Stimulated activated naive CD8-positive, alpha-beta T cell treated with anti-CD3 and anti-CD28 coated beads, Interleukin-15, Interleukin-2, amounts not matched to agents 100 ng/mL and 50 ng/mL, for 24 hours (primary cell): ENCODE data around the gene WDPCP.
"Not testable (repeated sequence)": the region's sequence is repeated elsewhere in the genome, so short reads cannot be mapped to it uniquely, and the experiment has no call there.

Experiments
- H3K27ac Mint-ChIP-seq: one replicate; pipeline ENCODE4 v1.8.0; 2021; ENCODE audit warnings: mild to moderate bottlenecking, mixed read lengths
- H3K27me3 Mint-ChIP-seq: one replicate; pipeline ENCODE4 v1.8.0; 2021; ENCODE audit warnings: mixed read lengths
- H3K36me3 Mint-ChIP-seq: one replicate; pipeline ENCODE4 v1.8.0; 2021; ENCODE audit warnings: low read depth, mixed read lengths
- H3K4me1 Mint-ChIP-seq: one replicate; pipeline ENCODE4 v1.8.0; 2021; ENCODE audit warnings: low read depth, mixed read lengths
- H3K4me3 Mint-ChIP-seq: one replicate; pipeline ENCODE4 v1.8.0; 2021; ENCODE audit warnings: mild to moderate bottlenecking, mixed read lengths
- H3K9me3 Mint-ChIP-seq: one replicate; pipeline ENCODE4 v1.8.0; 2021; ENCODE audit warnings: mixed read lengths

WDPCP gene

GRCh38 chr2:63186331-63186730, 401.9 kb downstream of the WDPCP start:
- Mint-ChIP-seq H3K4me3 (no peak overlapping the region), H3K9me3 (peaks cover 47% of the 10 kb centered on the region), H3K27me3 (no peaks in the 10 kb centered on the region), H3K36me3 (peaks cover 42% of the 10 kb centered on the region), H3K4me1 (no peaks in the 10 kb centered on the region), H3K27ac (no peak overlapping the region)

GRCh38 chr2:63163161-63163820, 425.0 kb downstream of the WDPCP start:
- Mint-ChIP-seq H3K4me1 (no peaks in the 10 kb centered on the region), H3K27ac (no peak overlapping the region), H3K27me3 (no peaks in the 10 kb centered on the region), H3K4me3 (no peak overlapping the region), H3K9me3 (peaks cover 12% of the 10 kb centered on the region), H3K36me3 (peaks cover 13% of the 10 kb centered on the region)

DNA sequence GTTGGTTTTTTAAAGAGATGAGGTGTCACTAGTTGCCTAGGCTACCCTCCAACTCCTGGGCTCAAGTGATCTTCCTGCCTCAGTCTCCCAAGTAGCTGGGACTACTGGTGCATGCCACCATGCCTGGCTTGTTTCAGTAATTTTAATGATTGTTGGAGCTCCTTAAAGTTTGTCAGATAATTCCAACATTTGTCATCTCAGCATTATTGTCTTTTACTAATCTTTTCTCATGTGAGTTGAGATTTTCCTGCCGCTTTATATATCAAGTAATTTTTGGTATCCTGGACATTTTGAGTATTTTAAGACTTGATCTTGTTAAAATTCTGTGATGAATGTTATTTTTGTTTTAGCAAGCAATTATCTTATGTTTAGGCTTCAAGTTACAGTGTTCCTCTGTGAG, 429.0 kb downstream of the WDPCP start:
- Mint-ChIP-seq H3K9me3 (peaks cover 2% of the 10 kb centered on the region), H3K27ac (no peak overlapping the region), H3K4me3 (no peak overlapping the region), H3K27me3 (no peaks in the 10 kb centered on the region), H3K4me1 (no peaks in the 10 kb centered on the region), H3K36me3 (no peaks in the 10 kb centered on the region)

DNA sequence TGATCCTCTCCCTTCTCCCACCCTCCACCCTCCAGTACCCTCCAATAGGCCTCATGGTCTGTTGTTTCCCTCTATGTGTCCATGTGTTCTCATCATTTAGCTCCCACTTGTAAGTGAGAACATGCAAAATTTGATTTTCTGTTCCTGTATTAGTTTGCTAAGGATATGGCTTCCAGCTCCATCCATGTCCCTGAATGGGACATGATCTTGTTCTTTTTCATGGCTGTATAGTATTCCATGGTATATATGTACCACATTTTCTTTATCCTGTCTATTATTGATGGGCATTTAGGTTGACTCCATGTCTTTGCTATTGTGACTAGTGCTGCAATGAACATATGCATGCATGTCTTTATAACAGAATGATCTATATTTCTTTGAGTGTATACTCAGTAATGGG, 451.6 kb downstream of the WDPCP start:
- H3K27me3 Mint-ChIP-seq, H3K4me1 Mint-ChIP-seq, H3K27ac Mint-ChIP-seq, H3K4me3 Mint-ChIP-seq: not testable (repeated sequence)
- Mint-ChIP-seq H3K36me3 (peaks cover 25% of the 10 kb centered on the region), H3K9me3 (peaks cover 50% of the 10 kb centered on the region)

DNA sequence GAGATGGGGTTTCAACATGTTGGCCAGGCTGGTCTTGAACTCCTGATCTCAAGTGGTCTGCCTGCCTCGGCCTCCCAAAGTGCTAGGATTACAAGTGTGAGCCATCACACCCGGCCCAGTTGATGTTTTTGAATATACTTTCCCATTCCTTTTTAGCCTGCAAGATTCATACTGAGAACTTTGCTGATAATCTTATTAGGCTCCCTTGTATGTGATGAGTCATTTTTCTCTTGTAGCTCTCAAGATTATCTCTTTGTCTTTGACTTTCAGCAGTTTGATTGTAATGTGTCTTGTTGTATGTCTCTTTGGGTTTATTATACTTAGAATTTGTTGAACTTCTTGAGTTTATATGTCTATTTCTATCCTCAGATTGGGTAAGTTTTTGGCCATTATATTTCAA, 456.3 kb downstream of the WDPCP start:
- Mint-ChIP-seq H3K27ac (no peak overlapping the region), H3K27me3 (no peaks in the 10 kb centered on the region), H3K4me3 (no peak overlapping the region), H3K4me1 (no peaks in the 10 kb centered on the region), H3K9me3 (peaks cover 37% of the 10 kb centered on the region), H3K36me3 (peaks cover 19% of the 10 kb centered on the region)

DNA sequence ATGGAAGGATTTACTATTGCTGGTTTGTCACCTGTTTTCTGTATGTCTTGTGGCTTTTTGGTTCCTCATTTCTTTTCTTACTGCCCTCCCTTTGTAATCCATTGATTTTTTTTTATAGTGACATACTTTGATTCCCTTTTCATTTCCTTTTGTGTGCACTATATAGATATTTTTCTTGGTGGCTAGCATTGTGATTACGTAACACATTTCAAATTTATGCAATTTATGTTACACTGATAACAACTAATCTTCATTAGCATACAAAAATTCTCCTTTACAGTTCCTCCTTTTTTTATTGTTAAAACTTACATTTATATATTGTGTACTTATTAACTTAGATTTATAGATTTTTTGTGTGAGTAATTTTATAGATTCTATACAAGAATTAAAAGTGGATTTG, 457.1 kb downstream of the WDPCP start:
- H3K4me1 Mint-ChIP-seq: no peaks in the 10 kb centered on the region
- no peak overlapping the region for H3K4me3 Mint-ChIP-seq
- H3K27me3 Mint-ChIP-seq: no peaks in the 10 kb centered on the region
- H3K9me3 Mint-ChIP-seq: peaks cover 32% of the 10 kb centered on the region
- H3K27ac Mint-ChIP-seq: no peak overlapping the region
- peaks cover 19% of the 10 kb centered on the region for H3K36me3 Mint-ChIP-seq

DNA sequence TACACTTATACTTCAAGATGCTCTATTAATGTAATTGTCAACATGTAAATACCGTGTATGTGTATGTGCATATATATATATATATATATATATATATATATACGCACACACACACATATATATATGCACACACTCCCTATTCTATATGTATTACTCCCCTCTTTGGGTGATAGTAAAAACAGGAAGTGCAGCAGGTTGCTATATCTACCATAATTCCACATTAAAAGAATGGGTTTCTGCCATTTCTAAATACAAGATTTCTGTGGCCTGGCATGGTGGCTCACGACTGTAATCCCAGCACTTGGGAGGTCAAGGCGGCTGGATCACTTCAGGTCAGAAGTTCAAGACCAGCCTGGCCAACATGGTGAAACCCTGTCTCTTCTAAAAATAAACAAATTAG, 460.7 kb downstream of the WDPCP start:
- Mint-ChIP-seq H3K27ac (no peak overlapping the region), H3K4me1 (peaks cover 3% of the 10 kb centered on the region), H3K9me3 (peaks cover 26% of the 10 kb centered on the region), H3K27me3 (no peaks in the 10 kb centered on the region), H3K36me3 (peaks cover 12% of the 10 kb centered on the region), H3K4me3 (no peak overlapping the region)

GRCh38 chr2:63124850-63125249, 463.4 kb downstream of the WDPCP start:
- Mint-ChIP-seq H3K27ac (no peak overlapping the region), H3K27me3 (no peaks in the 10 kb centered on the region), H3K4me1 (peaks cover 3% of the 10 kb centered on the region), H3K4me3 (no peak overlapping the region), H3K36me3 (peaks cover 20% of the 10 kb centered on the region), H3K9me3 (peaks cover 12% of the 10 kb centered on the region)

GRCh38 chr2:63124218-63124617, 464.1 kb downstream of the WDPCP start:
- peaks cover 3% of the 10 kb centered on the region for H3K4me1 Mint-ChIP-seq
- no peaks in the 10 kb centered on the region for H3K27me3 Mint-ChIP-seq
- peaks cover 8% of the 10 kb centered on the region for H3K9me3 Mint-ChIP-seq
- no peak overlapping the region for H3K27ac Mint-ChIP-seq
- peaks cover 16% of the 10 kb centered on the region for H3K36me3 Mint-ChIP-seq
- H3K4me3 Mint-ChIP-seq: no peak overlapping the region

DNA sequence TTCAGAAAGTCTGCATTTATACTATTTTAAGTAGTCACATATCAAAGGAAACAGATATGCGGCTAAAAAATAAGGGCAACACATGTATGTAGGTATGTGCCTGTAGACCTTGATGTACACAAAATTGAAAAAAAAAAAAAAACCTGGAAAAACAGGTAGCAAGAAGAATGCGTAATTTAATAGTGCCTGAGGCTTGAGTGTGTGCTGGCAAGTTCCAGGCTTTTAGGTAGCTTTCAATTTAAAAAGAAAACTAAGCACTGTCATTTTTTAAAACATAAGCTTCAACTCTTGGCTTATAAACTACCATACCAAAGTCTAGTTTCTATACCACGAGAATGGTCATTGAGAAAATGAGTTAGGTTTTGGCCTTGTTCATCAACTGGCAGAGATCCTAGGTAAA, 465.4 kb downstream of the WDPCP start:
- Mint-ChIP-seq H3K27ac (no peak overlapping the region), H3K4me1 (peaks cover 3% of the 10 kb centered on the region), H3K4me3 (no peak overlapping the region), H3K9me3 (peaks cover 7% of the 10 kb centered on the region), H3K27me3 (no peaks in the 10 kb centered on the region), H3K36me3 (peaks cover 14% of the 10 kb centered on the region)

- peaks cover 3% of the 10 kb centered on the region for H3K4me1 Mint-ChIP-seq
- H3K9me3 Mint-ChIP-seq: peaks cover 19% of the 10 kb centered on the region
- peaks cover 14% of the 10 kb centered on the region for H3K36me3 Mint-ChIP-seq
- no peak overlapping the region for H3K27ac Mint-ChIP-seq
- H3K4me3 Mint-ChIP-seq: no peak overlapping the region
- no peaks in the 10 kb centered on the region for H3K27me3 Mint-ChIP-seq
These were observed 467.0 kb downstream of the WDPCP start for GRCh38 chr2:63121055-63121834.

GRCh38 chr2:63118821-63119220, 469.5 kb downstream of the WDPCP start:
- Mint-ChIP-seq H3K27ac (no peak overlapping the region), H3K4me3 (no peak overlapping the region), H3K27me3 (no peaks in the 10 kb centered on the region), H3K36me3 (peaks cover 14% of the 10 kb centered on the region), H3K9me3 (peaks cover 27% of the 10 kb centered on the region), H3K4me1 (no peaks in the 10 kb centered on the region)

DNA sequence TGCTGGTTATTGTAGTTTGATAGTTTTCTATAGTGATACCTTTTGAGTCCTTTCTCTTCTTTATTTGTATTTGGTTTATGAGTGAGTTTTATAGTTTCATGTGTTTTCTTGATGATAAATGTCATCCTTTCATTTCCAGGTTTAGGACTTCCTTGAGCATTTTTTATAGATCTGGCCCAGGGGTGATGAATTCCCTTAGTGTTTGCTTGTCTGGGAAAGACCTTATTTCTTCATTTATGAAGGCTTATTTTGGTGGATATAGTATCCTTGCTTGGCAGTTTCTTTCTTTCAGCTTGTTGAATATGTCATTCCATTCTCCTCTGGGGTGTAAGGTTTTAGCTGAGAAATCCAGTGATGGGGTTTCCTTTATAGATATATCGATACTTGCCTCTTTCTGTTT, 483.8 kb downstream of the WDPCP start:
- H3K36me3 Mint-ChIP-seq: peaks cover 5% of the 10 kb centered on the region
- peaks cover 6% of the 10 kb centered on the region for H3K27me3 Mint-ChIP-seq
- H3K4me3 Mint-ChIP-seq: no peak overlapping the region
- no peak overlapping the region for H3K27ac Mint-ChIP-seq
- no peaks in the 10 kb centered on the region for H3K4me1 Mint-ChIP-seq
- peaks cover 20% of the 10 kb centered on the region for H3K9me3 Mint-ChIP-seq

GRCh38 chr2:63101954-63102353, 486.3 kb downstream of the WDPCP start:
- Mint-ChIP-seq H3K27me3 (peaks cover 6% of the 10 kb centered on the region), H3K4me1 (no peaks in the 10 kb centered on the region), H3K36me3 (peaks cover 5% of the 10 kb centered on the region), H3K4me3 (no peak overlapping the region), H3K27ac (no peak overlapping the region), H3K9me3 (peaks cover 20% of the 10 kb centered on the region)

GRCh38 chr2:63099032-63099431, 489.2 kb downstream of the WDPCP start:
- Mint-ChIP-seq H3K9me3 (peaks cover 7% of the 10 kb centered on the region), H3K4me3 (no peak overlapping the region), H3K4me1 (no peaks in the 10 kb centered on the region), H3K36me3 (no peaks in the 10 kb centered on the region), H3K27ac (no peak overlapping the region), H3K27me3 (peaks cover 9% of the 10 kb centered on the region)

GRCh38 chr2:63096491-63096890, 491.8 kb downstream of the WDPCP start:
- H3K4me1 Mint-ChIP-seq: no peaks in the 10 kb centered on the region

More at GRCh38 chr2:63096491-63096890, 491.8 kb downstream of the WDPCP start:
- no peaks in the 10 kb centered on the region for H3K36me3 Mint-ChIP-seq
- peaks cover 14% of the 10 kb centered on the region for H3K27me3 Mint-ChIP-seq
- H3K27ac Mint-ChIP-seq: no peak overlapping the region
- no peaks in the 10 kb centered on the region for H3K9me3 Mint-ChIP-seq
- no peak overlapping the region for H3K4me3 Mint-ChIP-seq
